HPDE6-E6E7 (cell line): ENCODE measurements around the gene ATG14.
A peak's percentile ranks its signal among the peaks of the same experiment; 100 is the strongest.
"Not testable (repeated sequence)": the region's sequence is repeated elsewhere in the genome, so short reads cannot be mapped to it uniquely, and the experiment has no call there.

Experiments
- DNase-seq: peaks from one replicate; pipeline ENCODE4 v3.0.0; 2011; ENCODE audit warnings: missing footprints; ENCODE audit errors: extremely low spot score

ATG14 gene, protein sequence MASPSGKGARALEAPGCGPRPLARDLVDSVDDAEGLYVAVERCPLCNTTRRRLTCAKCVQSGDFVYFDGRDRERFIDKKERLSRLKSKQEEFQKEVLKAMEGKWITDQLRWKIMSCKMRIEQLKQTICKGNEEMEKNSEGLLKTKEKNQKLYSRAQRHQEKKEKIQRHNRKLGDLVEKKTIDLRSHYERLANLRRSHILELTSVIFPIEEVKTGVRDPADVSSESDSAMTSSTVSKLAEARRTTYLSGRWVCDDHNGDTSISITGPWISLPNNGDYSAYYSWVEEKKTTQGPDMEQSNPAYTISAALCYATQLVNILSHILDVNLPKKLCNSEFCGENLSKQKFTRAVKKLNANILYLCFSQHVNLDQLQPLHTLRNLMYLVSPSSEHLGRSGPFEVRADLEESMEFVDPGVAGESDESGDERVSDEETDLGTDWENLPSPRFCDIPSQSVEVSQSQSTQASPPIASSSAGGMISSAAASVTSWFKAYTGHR

DNA sequence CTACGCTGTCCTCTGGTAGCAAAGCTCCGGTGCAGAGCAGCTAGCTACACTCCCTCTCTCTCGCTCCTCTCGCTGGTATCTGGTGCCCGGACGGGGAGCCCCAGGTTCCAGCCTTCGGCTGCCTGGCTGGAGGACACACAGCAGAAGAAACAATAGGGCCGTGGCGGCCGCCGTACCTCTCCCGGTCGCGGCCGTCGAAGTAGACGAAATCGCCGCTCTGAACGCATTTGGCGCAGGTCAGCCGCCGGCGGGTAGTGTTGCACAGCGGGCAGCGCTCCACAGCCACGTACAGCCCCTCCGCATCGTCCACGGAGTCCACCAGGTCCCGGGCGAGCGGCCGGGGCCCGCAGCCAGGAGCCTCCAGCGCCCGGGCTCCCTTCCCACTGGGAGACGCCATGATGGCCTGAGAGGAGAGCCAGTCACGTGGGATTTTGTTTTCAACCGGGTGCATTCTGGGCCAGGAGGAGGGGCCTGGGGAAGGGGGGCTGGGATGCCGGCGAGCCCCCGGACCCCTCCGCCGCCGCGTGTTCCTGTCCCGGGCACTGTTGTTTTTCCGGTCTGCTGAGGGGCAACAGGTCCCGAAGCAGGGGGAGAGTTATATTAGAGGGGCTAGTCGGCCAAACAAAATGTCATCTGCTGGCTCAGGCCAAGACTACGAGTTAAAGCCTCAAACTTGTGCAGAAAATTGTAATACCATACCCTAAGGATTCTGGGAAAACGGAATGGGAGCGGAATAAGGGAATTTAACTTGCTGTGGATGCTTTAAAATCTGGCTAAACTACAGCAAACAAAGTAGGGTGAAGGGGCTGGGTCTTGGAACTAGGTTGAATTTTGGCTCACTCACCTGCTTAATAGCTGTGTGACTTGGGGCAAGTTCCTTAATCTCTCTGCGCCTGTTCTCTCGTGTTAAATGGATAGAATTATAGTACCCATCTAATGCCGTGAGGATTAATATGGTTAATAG lies at the start of gene ATG14:
ATG14 (minus strand) TSS at position 405 of the 964 bp plus-strand sequence; CDS start at position 397, 8 bp downstream.
- DNase-seq = peak; percentile 88

DNA sequence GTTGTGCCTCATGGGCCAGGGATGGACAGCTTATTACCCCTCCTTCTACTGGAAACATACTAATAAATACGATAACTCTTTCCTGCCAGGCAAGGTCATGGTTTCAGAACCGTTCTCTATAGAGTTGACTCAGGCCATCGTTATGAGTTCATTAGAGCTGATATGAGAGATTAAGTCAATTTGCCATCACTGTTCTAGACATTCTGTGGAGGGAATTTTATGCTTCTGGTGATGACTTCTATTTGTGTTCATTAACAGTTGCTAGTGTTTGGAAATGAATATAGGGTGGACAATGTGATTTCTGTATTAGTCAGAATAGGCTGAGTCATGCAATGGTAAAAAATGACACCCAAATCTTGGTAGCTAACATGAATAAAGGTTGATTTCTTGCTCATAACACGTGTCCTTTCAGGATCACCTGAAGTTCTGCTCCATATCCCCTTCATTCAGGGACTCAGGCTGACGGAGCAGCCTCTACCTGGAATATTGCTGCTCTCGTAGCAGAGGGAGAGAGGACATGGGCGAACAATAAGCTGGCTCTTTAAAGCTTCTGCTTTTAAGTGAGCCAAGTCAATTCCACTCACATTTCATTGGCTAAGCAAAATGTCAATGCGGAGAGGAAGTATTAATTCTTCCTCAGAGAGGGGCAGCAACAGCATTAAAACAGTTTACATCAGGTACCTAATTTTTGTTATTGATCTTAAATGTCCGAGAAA lies 47.3 kb upstream of the ATG14 start:
- DNase-seq = peak; percentile 52

DNA sequence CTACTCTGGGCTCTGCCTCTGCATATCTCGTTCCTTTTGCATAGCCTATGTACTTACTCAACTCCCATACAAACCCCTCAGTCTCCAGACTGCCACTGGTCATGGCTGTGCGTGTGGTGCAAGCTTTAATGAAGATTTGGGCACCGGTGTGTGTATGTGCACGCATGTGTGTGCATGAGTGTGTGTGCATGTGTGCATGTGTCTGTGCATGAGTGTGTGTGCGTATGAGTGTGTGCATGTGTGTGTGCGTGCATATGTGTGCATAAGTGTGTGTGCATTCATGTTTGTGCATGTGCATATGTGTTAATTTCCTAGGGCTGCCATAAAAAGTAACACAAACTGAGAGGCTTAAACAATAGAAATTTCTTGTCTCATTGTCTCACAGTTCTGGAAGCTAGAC lies 45.9 kb upstream of the ATG14 start:
- DNase-seq = no peak

- DNase-seq = not testable (repeated sequence)
Observed at GRCh38 chr14:55456411-55456810, 44.8 kb upstream of the ATG14 start.

DNA sequence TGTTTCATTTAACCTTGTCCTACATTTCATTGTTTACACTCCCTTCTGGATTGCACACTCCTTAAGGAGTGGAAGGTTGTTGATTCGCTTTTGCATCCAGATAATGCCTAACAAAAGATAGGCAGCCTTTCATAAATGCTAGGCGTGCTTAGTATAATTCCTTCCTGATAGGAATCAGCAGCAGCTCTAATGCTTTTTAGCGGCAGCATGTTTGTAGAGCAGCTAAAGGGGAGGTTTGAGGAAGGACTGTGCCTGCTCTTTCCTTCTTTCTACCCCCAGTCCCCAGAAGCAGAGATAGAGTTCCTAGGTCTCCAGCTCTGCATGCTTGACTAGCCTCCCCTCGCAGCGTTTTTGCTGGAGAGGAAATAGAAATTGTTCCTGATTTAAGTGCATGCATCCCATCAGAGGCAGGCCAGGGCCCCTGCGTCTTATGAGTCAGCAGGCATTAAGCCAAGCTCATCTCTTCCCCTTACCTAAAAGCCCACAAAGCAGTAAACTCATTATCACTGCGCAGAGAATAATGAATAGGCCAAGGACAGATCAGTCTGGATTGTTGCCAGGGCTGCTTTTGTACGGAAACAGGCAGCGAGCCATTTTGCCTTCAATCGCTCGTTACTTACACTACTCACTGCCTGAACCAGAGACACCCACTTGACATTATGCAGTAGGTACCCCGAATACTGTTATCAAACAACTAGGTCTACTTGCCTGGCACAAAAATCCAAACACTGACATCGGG lies 42.8 kb upstream of the ATG14 start:
- peak; percentile 67 for DNase-seq

DNA sequence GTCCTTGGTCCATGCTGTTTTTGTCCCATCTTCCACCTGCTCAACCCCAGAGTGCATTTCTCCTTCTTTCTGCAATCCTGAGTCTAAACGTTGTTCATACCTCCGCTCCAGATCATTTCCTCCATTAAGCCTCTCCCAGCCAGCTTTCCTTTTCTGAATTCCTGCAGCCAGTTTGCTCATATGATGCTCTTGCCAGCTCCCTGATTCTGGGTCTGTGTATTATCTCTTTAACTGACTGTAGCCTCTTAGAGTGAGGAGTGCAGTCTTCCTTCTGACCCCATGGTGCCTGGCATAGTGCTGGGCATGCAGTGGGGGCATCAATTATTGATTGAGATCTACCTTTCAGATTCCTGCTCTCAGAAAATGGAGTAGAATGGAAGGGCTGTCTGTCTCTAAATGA lies 40.3 kb upstream of the ATG14 start:
- no peak for DNase-seq

DNA sequence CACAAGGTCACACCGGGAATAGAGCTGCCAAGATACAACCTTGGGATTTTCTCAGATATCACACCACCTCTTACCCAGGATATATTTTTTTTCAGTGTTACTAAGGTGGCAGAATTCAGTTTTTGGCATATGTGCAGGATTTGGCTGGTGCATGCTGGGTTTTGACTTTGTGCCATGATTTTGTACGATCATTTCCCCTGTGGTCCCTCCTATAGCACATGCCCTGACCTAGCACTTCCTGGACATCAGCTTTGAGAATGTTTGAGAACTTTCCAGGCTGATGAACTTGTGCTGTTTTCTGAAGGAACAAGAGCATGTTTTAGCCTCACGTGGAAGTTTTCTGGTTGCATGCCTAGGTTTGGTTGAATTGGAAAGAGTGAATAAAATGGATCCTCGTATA lies 39.8 kb upstream of the ATG14 start:
- DNase-seq = no peak

- no peak for DNase-seq
Observed at GRCh38 chr14:55450987-55451386, 39.4 kb upstream of the ATG14 start.

GRCh38 chr14:55450539-55450938 lies 38.9 kb upstream of the ATG14 start:
- DNase-seq = no peak

DNA sequence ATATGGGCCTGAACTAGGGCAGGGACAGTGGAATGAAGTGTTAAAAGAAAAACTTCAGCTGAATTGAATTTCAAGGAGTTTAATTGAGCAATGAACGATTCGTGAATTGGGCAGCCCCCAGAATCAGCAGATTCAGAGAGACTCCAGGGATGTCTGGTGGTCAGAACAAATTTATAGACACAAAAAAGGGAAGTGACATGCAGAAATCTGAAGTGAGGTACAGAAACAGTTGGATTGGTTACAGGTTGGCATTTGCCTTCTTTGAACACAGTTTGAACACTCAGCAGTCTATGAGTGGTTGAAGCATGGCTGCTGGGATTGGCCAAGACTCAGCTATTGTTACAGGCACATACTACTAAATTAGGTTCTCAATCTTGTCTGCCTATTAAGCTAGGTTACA lies 38.5 kb upstream of the ATG14 start:
- DNase-seq = no peak

GRCh38 chr14:55449116-55449515 lies 37.5 kb upstream of the ATG14 start:
- DNase-seq = no peak

DNA sequence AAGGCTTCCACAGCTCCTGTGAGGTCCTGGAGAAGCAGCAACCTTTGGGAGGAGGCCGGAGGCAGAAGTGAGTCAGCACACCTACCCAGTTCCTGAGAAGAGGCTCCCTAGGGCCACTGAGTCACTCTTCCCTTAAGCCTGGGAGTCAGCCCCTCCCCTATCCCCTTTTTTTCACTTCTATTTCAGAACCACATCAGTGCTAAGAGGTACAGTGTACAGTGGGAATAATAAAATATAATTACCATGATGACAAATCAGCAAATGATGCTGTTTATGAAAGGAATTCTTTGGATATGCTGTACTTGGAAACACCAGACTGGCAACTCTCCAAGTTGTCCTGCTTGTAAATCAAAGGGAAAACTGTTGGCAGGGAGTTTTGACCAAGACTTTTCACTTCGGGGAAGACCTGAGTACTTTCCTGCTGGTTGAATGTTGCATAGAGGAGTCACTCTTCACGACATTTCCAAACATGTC lies 36.5 kb upstream of the ATG14 start:
- DNase-seq = peak; percentile 94

DNA sequence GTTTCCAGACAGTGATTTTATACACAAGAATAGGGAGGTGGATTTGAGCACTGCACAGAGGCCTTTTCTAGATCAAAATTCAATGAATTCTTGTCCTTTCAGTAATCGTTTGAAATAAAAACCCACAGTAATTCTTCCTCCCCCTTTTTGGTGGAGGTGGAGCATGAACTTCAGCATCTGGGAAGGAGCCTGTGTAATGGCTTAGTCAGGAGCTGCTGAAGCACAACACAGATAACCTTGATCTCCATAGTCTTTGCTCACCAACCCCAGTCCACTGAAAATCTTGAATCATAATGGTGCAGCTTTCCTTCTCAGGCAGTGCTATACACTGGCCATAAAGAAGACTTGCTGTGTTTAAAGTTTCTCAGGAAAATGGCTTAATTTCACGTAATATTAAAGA lies 35.2 kb upstream of the ATG14 start:
- peak; percentile 75 for DNase-seq

GRCh38 chr14:55446127-55446736 lies 34.6 kb upstream of the ATG14 start:
- DNase-seq = peak; percentile 41

DNA sequence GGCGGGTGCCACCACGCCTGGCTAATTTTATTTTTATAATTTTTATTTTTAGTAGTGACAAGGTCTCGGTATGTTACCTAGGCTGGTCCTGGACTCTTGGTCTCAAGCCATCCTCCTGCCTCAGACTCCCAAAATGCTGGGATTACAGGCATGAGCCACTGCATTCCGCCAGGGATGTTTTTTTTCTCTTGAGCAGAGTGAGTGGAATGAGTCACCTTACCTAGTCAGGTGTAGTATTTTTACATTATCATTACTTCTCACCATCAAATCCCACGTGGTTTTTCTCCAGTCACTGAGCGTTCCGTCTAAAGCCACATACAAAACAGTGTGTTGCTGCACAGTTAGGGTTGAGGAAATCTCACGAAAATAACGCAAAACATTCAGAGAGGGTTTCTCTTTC lies 29.7 kb upstream of the ATG14 start:
- no peak for DNase-seq

DNA sequence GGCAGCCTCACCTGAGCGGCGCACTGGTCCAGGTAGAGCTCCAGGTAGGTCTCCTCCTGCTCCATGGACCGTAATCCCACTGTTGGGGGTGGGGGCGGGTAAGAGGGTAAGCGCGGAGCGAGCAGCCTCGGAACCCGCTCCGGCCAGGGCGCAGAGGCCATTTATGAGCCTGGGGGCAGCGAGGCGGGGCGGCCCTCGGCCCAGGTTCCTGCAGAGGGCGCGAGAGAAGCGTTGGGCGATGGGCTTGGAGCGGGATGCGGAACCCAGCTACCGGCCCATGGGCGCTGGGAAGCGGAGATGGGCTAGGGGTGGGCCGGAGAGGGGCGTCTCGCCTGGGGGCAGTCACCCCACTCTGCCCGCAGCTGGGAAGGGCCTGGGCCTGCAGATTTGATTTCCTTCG lies 28.8 kb upstream of the ATG14 start, which contains the start of gene TBPL2:
TBPL2 (minus strand) TSS at position 232 of the 400 bp plus-strand sequence; CDS start at position 65, 167 bp downstream.
- no peak for DNase-seq

GRCh38 chr14:55438066-55438683 lies 26.5 kb upstream of the ATG14 start:
- peak; percentile 54 for DNase-seq

DNA sequence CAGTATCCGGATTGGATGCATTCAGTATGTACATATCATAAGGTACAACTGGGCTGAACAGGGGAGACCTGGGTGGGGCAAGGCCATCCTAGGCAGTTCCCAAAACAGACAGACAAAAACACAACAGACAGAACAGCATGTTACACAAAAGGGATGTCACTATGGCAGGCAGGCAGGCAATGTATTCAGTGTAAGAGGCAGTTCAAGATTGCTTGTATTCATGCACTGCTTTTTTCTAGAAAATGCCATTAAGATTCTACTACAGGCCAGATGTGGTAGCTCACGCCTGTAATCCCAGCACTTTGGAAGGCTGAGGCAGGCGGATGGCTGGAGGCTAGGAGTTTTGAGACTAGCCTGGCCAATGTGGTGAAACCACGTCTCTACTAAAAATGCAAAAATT lies 25.3 kb upstream of the ATG14 start:
- no peak for DNase-seq

- DNase-seq = no peak
Observed at GRCh38 chr14:55436519-55436918, 24.9 kb upstream of the ATG14 start.

DNA sequence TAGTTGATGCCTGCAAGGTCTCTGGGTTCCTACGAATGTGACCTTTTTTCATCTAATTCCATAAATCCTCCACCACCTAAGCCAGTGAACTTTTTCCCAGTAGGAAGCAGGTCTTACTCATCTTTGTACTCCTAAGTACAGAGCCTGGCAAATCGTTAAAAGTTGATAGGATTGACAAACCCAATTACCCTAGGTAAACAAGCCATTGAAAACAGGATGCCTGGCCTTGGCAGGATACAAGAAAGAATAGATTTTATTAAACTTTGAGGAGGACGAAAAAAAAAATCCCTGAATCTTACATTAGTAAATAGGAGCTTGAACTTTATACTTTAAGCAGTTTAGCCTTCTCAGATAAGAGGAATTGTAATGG lies 23.2 kb upstream of the ATG14 start:
- no peak for DNase-seq
